Measurements from ENCODE around the gene ARVCF.

The ARVCF gene

DNA sequence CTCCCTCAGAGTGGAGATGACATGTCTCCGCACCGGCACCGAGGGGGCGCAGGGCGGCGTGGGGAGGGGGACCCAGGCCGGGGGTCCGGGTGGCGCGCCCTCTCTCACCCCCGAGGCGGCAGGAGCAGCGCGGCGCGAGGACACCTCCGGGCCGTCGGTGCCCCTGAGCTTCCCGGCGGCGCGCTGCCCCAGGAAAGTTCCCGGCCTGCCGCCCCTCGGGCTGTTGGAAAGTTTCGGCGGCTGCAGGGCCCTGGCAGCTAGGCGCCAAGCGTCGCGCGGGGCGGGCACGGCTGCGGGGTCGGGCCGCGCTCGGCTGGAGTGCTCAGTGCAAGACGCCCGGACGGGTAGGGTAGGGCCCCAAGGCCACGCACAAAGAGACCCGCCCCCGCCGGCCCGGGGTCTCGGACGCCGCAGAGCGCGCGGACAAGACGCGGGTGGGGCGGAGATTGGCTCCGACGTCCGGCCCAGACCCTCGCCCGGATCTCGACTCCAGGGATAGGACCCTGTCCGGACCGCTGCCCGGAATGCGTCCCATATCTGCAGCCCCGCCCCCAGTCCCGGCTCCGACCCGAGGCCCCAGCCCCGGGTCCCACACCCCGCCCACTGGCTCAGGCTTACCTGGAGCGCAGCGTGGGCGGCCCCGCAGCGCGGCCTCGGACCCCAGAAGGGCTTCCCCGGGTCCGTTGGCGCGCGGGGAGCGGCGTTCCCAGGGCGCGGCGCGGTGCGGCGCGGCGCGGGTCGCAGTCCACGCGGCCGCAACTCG is 471 bp downstream of the ARVCF start:
- peaks cover 21% of the 10 kb centered on the region in 2 donors for H3K27me3 ChIP-seq (ENCODE audit: control insufficient read depth in 1 of 2, insufficient read depth in 2 of 2, low read length in 2 of 2)
- peak overlapping the region; percentile 81 to 86 for H3K4me3 ChIP-seq (ENCODE audit: low read depth in 1 of 2, low read length in 2 of 2)
- H3K9ac ChIP-seq (ENCODE audit: low read depth in 1 of 2, low read length in 2 of 2): no peak overlapping the region
- H3K9me3 ChIP-seq (ENCODE audit: control insufficient read depth in 1 of 2, low read length in 2 of 2): no peaks in the 10 kb centered on the region
- H3K36me3 ChIP-seq (ENCODE audit: control insufficient read depth in 1 of 2, insufficient read depth in 2 of 2, low read length in 2 of 2): no peaks in the 10 kb centered on the region
- no peak overlapping the region for H3K27ac ChIP-seq (ENCODE audit: low read depth, low read length)
- peaks cover 4 to 14% of the 10 kb centered on the region in 2 donors for H3K4me1 ChIP-seq (ENCODE audit: control insufficient read depth in 1 of 2, insufficient read depth in 2 of 2, low read length in 2 of 2)

- Histone ChIP-seq H3K36me3 (ENCODE audit: control insufficient read depth in 1 of 2, insufficient read depth in 2 of 2, low read length in 2 of 2) (no peaks in the 10 kb centered on the region), H3K27ac (ENCODE audit: low read depth, low read length) (no peak overlapping the region), H3K4me3 (ENCODE audit: low read depth in 1 of 2, low read length in 2 of 2) (peak overlapping the region in 1 of 2 donors; percentile 15), H3K4me1 (ENCODE audit: control insufficient read depth in 1 of 2, insufficient read depth in 2 of 2, low read length in 2 of 2) (peaks cover 4 to 10% of the 10 kb centered on the region in 2 donors), H3K9ac (ENCODE audit: low read depth in 1 of 2, low read length in 2 of 2) (no peak overlapping the region), H3K27me3 (ENCODE audit: control insufficient read depth in 1 of 2, insufficient read depth in 2 of 2, low read length in 2 of 2) (peaks cover 21% of the 10 kb centered on the region in 2 donors), H3K9me3 (ENCODE audit: control insufficient read depth in 1 of 2, low read length in 2 of 2) (no peaks in the 10 kb centered on the region)
Observed at GRCh38 chr22:20015187-20015625, 1.4 kb downstream of the ARVCF start.

DNA sequence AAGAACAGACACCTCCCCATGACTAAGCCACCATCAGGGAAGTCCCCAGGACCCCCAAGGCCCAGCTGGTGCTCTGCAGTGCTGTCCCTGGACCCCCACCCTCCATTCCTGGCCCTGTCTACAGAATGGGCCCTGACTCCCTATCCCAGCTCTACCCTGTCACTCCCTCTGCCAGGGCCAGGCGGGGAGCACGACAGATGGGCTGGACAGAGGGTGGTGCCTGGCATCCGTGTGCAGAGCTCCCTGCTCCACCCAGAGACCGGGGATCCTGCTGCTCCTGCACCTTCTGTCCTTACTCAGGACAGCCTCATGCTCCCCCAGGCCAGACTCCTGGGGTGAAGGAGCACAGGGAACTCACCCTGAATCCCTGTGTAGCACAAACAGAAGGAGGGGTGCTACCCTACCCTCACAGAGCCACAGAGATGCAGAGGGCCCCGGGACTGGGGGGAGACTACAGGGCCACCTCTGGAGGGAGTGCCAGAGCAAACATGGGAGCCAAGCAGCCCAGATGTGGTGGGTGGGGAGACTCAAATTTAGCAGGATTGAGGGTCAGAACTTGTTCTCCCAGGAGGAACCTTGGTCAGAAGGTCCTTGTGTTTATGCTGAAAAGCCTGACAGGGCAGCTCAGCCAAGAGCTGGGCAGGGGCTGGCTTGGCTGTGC is 2.0 kb downstream of the ARVCF start:
- H3K4me3 ChIP-seq (ENCODE audit: low read depth in 1 of 2, low read length in 2 of 2): peak overlapping the region in 1 of 2 donors; percentile 15
- no peak overlapping the region for H3K27ac ChIP-seq (ENCODE audit: low read depth, low read length)
- no peaks in the 10 kb centered on the region for H3K9me3 ChIP-seq (ENCODE audit: control insufficient read depth in 1 of 2, low read length in 2 of 2)
- no peaks in the 10 kb centered on the region for H3K36me3 ChIP-seq (ENCODE audit: control insufficient read depth in 1 of 2, insufficient read depth in 2 of 2, low read length in 2 of 2)
- H3K27me3 ChIP-seq (ENCODE audit: control insufficient read depth in 1 of 2, insufficient read depth in 2 of 2, low read length in 2 of 2): peaks cover 21% of the 10 kb centered on the region in 2 donors
- peaks cover 4 to 9% of the 10 kb centered on the region in 2 donors for H3K4me1 ChIP-seq (ENCODE audit: control insufficient read depth in 1 of 2, insufficient read depth in 2 of 2, low read length in 2 of 2)
- no peak overlapping the region for H3K9ac ChIP-seq (ENCODE audit: low read depth in 1 of 2, low read length in 2 of 2)

DNA sequence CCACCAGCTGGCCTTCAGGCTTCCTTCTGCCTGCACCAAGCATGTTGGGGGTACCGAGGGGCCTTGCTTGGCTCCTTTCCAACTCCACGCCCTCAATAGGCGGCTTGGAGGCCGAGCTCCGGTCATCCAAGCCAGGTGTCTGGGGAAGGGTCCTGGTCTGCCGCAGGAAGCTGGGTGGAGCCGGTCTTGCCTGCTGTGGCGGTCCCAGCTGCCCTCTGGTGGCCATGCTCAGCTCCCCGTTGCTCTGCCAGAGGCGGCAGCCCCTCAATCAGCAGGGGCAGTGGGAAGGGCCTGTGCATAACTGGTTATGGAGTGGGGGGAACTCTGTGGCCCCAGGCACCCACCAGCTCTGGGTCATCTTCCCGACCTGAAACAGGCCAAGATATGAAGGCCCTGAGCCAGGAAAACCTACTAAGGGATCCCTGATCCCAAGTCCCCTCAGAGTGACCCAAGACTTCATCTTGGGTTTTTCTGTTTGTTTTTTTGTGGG is 3.2 kb downstream of the ARVCF start:
- H3K27me3 ChIP-seq (ENCODE audit: control insufficient read depth in 1 of 2, insufficient read depth in 2 of 2, low read length in 2 of 2): peaks cover 19 to 20% of the 10 kb centered on the region in 2 donors
- H3K27ac ChIP-seq (ENCODE audit: low read depth, low read length): no peak overlapping the region
- no peak overlapping the region for H3K9ac ChIP-seq (ENCODE audit: low read depth in 1 of 2, low read length in 2 of 2)
- H3K4me1 ChIP-seq (ENCODE audit: control insufficient read depth in 1 of 2, insufficient read depth in 2 of 2, low read length in 2 of 2): peaks cover 4 to 9% of the 10 kb centered on the region in 2 donors
- H3K4me3 ChIP-seq (ENCODE audit: low read depth in 1 of 2, low read length in 2 of 2): no peak overlapping the region
- no peaks in the 10 kb centered on the region for H3K9me3 ChIP-seq (ENCODE audit: control insufficient read depth in 1 of 2, low read length in 2 of 2)
- H3K36me3 ChIP-seq (ENCODE audit: control insufficient read depth in 1 of 2, insufficient read depth in 2 of 2, low read length in 2 of 2): no peaks in the 10 kb centered on the region

- H3K27ac ChIP-seq (ENCODE audit: low read depth, low read length): no peak overlapping the region
- peaks cover 4 to 9% of the 10 kb centered on the region in 2 donors for H3K4me1 ChIP-seq (ENCODE audit: control insufficient read depth in 1 of 2, insufficient read depth in 2 of 2, low read length in 2 of 2)
- H3K27me3 ChIP-seq (ENCODE audit: control insufficient read depth in 1 of 2, insufficient read depth in 2 of 2, low read length in 2 of 2): peaks cover 13 to 14% of the 10 kb centered on the region in 2 donors
- H3K9ac ChIP-seq (ENCODE audit: low read depth in 1 of 2, low read length in 2 of 2): no peak overlapping the region
- no peaks in the 10 kb centered on the region for H3K9me3 ChIP-seq (ENCODE audit: control insufficient read depth in 1 of 2, low read length in 2 of 2)
- H3K4me3 ChIP-seq (ENCODE audit: low read depth in 1 of 2, low read length in 2 of 2): no peak overlapping the region
- H3K36me3 ChIP-seq (ENCODE audit: control insufficient read depth in 1 of 2, insufficient read depth in 2 of 2, low read length in 2 of 2): no peaks in the 10 kb centered on the region
Observed at GRCh38 chr22:20012741-20013331, 3.8 kb downstream of the ARVCF start.

- H3K27me3 ChIP-seq (ENCODE audit: control insufficient read depth in 1 of 2, insufficient read depth in 2 of 2, low read length in 2 of 2): peaks cover 8 to 9% of the 10 kb centered on the region in 2 donors
- no peak overlapping the region for H3K4me3 ChIP-seq (ENCODE audit: low read depth in 1 of 2, low read length in 2 of 2)
- peaks cover 4 to 5% of the 10 kb centered on the region in 2 donors for H3K4me1 ChIP-seq (ENCODE audit: control insufficient read depth in 1 of 2, insufficient read depth in 2 of 2, low read length in 2 of 2)
- H3K36me3 ChIP-seq (ENCODE audit: control insufficient read depth in 1 of 2, insufficient read depth in 2 of 2, low read length in 2 of 2): no peaks in the 10 kb centered on the region
- H3K9me3 ChIP-seq (ENCODE audit: control insufficient read depth in 1 of 2, low read length in 2 of 2): no peaks in the 10 kb centered on the region
- no peak overlapping the region for H3K9ac ChIP-seq (ENCODE audit: low read depth in 1 of 2, low read length in 2 of 2)
- H3K27ac ChIP-seq (ENCODE audit: low read depth, low read length): no peak overlapping the region
Observed at GRCh38 chr22:20011993-20012740, 4.5 kb downstream of the ARVCF start.

GRCh38 chr22:20011123-20011992 is 5.3 kb downstream of the ARVCF start:
- Histone ChIP-seq H3K27ac (ENCODE audit: low read depth, low read length) (no peak overlapping the region), H3K4me3 (ENCODE audit: low read depth in 1 of 2, low read length in 2 of 2) (no peak overlapping the region), H3K4me1 (ENCODE audit: control insufficient read depth in 1 of 2, insufficient read depth in 2 of 2, low read length in 2 of 2) (peaks cover 3 to 4% of the 10 kb centered on the region in 2 donors), H3K27me3 (ENCODE audit: control insufficient read depth in 1 of 2, insufficient read depth in 2 of 2, low read length in 2 of 2) (peaks cover 8 to 9% of the 10 kb centered on the region in 2 donors), H3K9ac (ENCODE audit: low read depth in 1 of 2, low read length in 2 of 2) (no peak overlapping the region), H3K9me3 (ENCODE audit: control insufficient read depth in 1 of 2, low read length in 2 of 2) (no peaks in the 10 kb centered on the region), H3K36me3 (ENCODE audit: control insufficient read depth in 1 of 2, insufficient read depth in 2 of 2, low read length in 2 of 2) (no peaks in the 10 kb centered on the region)

DNA sequence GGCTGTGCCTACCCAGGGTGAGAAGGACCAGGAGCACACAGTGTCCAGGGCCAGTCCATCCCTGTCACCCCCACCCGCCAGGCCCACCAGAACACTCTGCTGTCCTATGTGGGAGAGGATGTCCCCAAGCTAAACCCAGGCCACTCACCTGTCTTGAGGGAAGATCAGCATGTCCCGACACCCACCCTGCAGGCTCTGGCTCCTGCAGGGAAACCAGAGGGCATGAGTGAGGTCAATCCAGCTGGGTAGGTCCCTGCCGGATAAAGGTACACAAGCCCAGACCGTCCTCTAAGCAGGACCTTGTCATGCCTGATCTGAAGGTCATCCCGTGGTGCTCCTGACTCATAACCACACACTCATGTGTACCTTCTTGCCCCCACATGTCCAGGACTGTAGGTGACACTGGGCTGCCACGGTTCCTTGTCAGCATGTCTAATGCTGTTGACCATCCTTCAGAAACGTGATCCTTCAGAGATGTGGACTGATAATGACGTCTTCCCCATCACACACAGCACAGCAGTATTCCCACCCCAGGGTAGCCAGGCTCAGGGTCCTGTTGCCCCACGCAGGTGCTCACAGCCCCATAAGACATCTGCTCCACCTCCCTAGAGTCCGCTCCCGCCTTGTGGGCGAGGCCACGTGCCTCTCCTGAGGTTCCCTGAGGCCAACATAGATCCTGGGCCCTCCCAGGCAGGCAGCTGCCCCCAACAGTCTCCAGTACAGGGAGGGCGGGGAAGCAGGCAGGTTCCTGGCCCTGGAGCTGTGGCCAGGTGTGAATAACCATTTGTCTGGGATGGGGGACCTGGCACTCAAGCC is 6.1 kb downstream of the ARVCF start:
- H3K9me3 ChIP-seq (ENCODE audit: control insufficient read depth in 1 of 2, low read length in 2 of 2): no peaks in the 10 kb centered on the region
- H3K27me3 ChIP-seq (ENCODE audit: control insufficient read depth in 1 of 2, insufficient read depth in 2 of 2, low read length in 2 of 2): peaks cover 8 to 9% of the 10 kb centered on the region in 2 donors
- no peak overlapping the region for H3K27ac ChIP-seq (ENCODE audit: low read depth, low read length)
- no peak overlapping the region for H3K9ac ChIP-seq (ENCODE audit: low read depth in 1 of 2, low read length in 2 of 2)
- peaks cover 3% of the 10 kb centered on the region in 2 donors for H3K4me1 ChIP-seq (ENCODE audit: control insufficient read depth in 1 of 2, insufficient read depth in 2 of 2, low read length in 2 of 2)
- no peaks in the 10 kb centered on the region for H3K36me3 ChIP-seq (ENCODE audit: control insufficient read depth in 1 of 2, insufficient read depth in 2 of 2, low read length in 2 of 2)
- H3K4me3 ChIP-seq (ENCODE audit: low read depth in 1 of 2, low read length in 2 of 2): no peak overlapping the region

Measured in duodenal mucosa (tissue), 2 donors.